SK-N-SH treated with all-trans-retinoic acid at 6 μM for 48 hours (cell line): ENCODE data around the gene PTPRT.

Experiments used
- ATAC-seq: fragments of 200-7000 bp; cut with Tn5 transposase; 3 replicates; pipeline ENCODE4 v1.9.1; 2020; ENCODE audit warnings: mild to moderate bottlenecking, moderate library complexity
- ARNTL ChIP-seq: fragments of 450-650 bp; formaldehyde crosslinking; IDR thresholded peaks from 2 replicates; pipeline ENCODE4 v1.5.0; 2020; ENCODE audit warnings: low read depth, mild to moderate bottlenecking, moderate library complexity, borderline replicate concordance
- BACH2 ChIP-seq: fragments of 250-450 bp; sonication (Bioruptor Pico); IDR thresholded peaks from 2 replicates; pipeline ENCODE4 v1.9.0; 2021; ENCODE audit warnings: mild to moderate bottlenecking, borderline replicate concordance
- CSDC2 ChIP-seq: fragments of 250-450 bp; sonication (Bioruptor Pico); IDR thresholded peaks from 2 replicates; pipeline ENCODE4 v1.5.0; 2020; ENCODE audit warnings: mild to moderate bottlenecking, moderate library complexity
- ESRRG ChIP-seq: fragments of 250-450 bp; sonication (Bioruptor Pico); IDR thresholded peaks from 2 replicates; pipeline ENCODE4 v1.6.1; 2021; ENCODE audit warnings: mild to moderate bottlenecking
- GLIS3 ChIP-seq: fragments of 250-450 bp; sonication (Bioruptor Pico); IDR thresholded peaks from 2 replicates; pipeline ENCODE4 v1.5.0; 2020; ENCODE audit warnings: mild to moderate bottlenecking, moderate library complexity
- ISL1 ChIP-seq: fragments of 250-450 bp; sonication (Bioruptor Pico); IDR thresholded peaks from 2 replicates; pipeline ENCODE4 v2.1.2; 2022; ENCODE audit warnings: mild to moderate bottlenecking, moderate library complexity
- OSR1 ChIP-seq: fragments of 250-450 bp; sonication (Bioruptor Pico); IDR thresholded peaks from 2 replicates; pipeline ENCODE4 v1.8.0; 2022; ENCODE audit warnings: moderate library complexity, mild to moderate bottlenecking, inconsistent platforms
- POU6F1 ChIP-seq: fragments of 250-450 bp; sonication (Bioruptor Pico); IDR thresholded peaks from 2 replicates; pipeline ENCODE4 v1.8.0; 2021; ENCODE audit warnings: low read depth, mild to moderate bottlenecking, moderate library complexity, borderline replicate concordance
- PPARA ChIP-seq: fragments of 250-450 bp; sonication (Bioruptor Pico); IDR thresholded peaks from 2 replicates; pipeline ENCODE4 v1.5.0; 2020; ENCODE audit warnings: mild to moderate bottlenecking, borderline replicate concordance
- SNAI2 ChIP-seq: fragments of 250-450 bp; sonication (Bioruptor Pico); IDR thresholded peaks from 2 replicates; pipeline ENCODE4 v1.5.0; 2020; ENCODE audit warnings: mild to moderate bottlenecking, moderate library complexity
- TCF4 ChIP-seq: fragments of 250-450 bp; sonication (Bioruptor Pico); IDR thresholded peaks from 2 replicates; pipeline ENCODE4 v1.8.0; 2021; ENCODE audit warnings: mild to moderate bottlenecking, moderate library complexity, borderline replicate concordance
- TOX ChIP-seq: fragments of 250-450 bp; sonication (Bioruptor Pico); IDR thresholded peaks from 2 replicates; pipeline ENCODE4 v1.8.0; 2021; ENCODE audit warnings: mild to moderate bottlenecking, moderate library complexity, borderline replicate concordance
- ZC3H10 ChIP-seq: fragments of 250-450 bp; sonication (Bioruptor Pico); IDR thresholded peaks from 2 replicates; pipeline ENCODE4 v1.5.1; 2021; ENCODE audit warnings: mild to moderate bottlenecking, moderate library complexity
- ZFP3 ChIP-seq: fragments of 250-450 bp; sonication (Bioruptor Pico); IDR thresholded peaks from 2 replicates; pipeline ENCODE4 v1.5.0; 2020; ENCODE audit warnings: mild to moderate bottlenecking, moderate library complexity
- ZFP30 ChIP-seq: fragments of 450-650 bp; formaldehyde crosslinking; IDR thresholded peaks from 2 replicates; pipeline ENCODE4 v1.5.0; 2022; ENCODE audit warnings: mild to moderate bottlenecking, moderate library complexity
- ZNF565 ChIP-seq: fragments of 450-650 bp; formaldehyde crosslinking; conservative IDR thresholded peaks from 2 replicates; pipeline ENCODE4 v1.5.0; 2020; ENCODE audit warnings: low read depth, mild to moderate bottlenecking, moderate library complexity
- ZNF70 ChIP-seq: fragments of 450-650 bp; formaldehyde crosslinking; IDR thresholded peaks from 2 replicates; pipeline ENCODE4 v1.5.0; 2020; ENCODE audit warnings: mild to moderate bottlenecking, moderate library complexity
- ZNF8 ChIP-seq: fragments of 450-650 bp; formaldehyde crosslinking; IDR thresholded peaks from 2 replicates; pipeline ENCODE4 v1.5.0; 2020; ENCODE audit warnings: mild to moderate bottlenecking, moderate library complexity
- TF ChIP-seq, protein P1 (sequence below): fragments of 250-450 bp; sonication (Bioruptor Pico); IDR thresholded peaks from 2 replicates; pipeline ENCODE4 v1.5.0; 2020; ENCODE audit warnings: mild to moderate bottlenecking, moderate library complexity
- TF ChIP-seq, protein P2 (sequence below): fragments of 250-450 bp; sonication (Bioruptor Pico); IDR thresholded peaks from 2 replicates; pipeline ENCODE4 v1.5.1; 2021; ENCODE audit warnings: mild to moderate bottlenecking, moderate library complexity
- TF ChIP-seq, protein P3 (sequence below): fragments of 250-450 bp; sonication (Bioruptor Pico); IDR thresholded peaks from 2 replicates; pipeline ENCODE4 v1.5.1; 2020; ENCODE audit warnings: low read depth, mild to moderate bottlenecking, moderate library complexity

Gene PTPRT

GRCh38 chr20:42026599-42026998 lies 1163.1 kb downstream of the PTPRT start:
- TF ChIP-seq ZC3H10 (CRISPR knock-in tag) (no peak), TOX (CRISPR knock-in tag) (no peak), ZNF70 (CRISPR knock-in tag) (no peak), OSR1 (CRISPR knock-in tag) (no peak), ESRRG (CRISPR knock-in tag) (no peak), PPARA (no peak), ZNF8 (CRISPR knock-in tag) (no peak), TCF4 (CRISPR knock-in tag) (no peak), ZFP30 (CRISPR knock-in tag) (no peak), CSDC2 (CRISPR knock-in tag) (no peak)
- TF ChIP-seq, protein P1, sequence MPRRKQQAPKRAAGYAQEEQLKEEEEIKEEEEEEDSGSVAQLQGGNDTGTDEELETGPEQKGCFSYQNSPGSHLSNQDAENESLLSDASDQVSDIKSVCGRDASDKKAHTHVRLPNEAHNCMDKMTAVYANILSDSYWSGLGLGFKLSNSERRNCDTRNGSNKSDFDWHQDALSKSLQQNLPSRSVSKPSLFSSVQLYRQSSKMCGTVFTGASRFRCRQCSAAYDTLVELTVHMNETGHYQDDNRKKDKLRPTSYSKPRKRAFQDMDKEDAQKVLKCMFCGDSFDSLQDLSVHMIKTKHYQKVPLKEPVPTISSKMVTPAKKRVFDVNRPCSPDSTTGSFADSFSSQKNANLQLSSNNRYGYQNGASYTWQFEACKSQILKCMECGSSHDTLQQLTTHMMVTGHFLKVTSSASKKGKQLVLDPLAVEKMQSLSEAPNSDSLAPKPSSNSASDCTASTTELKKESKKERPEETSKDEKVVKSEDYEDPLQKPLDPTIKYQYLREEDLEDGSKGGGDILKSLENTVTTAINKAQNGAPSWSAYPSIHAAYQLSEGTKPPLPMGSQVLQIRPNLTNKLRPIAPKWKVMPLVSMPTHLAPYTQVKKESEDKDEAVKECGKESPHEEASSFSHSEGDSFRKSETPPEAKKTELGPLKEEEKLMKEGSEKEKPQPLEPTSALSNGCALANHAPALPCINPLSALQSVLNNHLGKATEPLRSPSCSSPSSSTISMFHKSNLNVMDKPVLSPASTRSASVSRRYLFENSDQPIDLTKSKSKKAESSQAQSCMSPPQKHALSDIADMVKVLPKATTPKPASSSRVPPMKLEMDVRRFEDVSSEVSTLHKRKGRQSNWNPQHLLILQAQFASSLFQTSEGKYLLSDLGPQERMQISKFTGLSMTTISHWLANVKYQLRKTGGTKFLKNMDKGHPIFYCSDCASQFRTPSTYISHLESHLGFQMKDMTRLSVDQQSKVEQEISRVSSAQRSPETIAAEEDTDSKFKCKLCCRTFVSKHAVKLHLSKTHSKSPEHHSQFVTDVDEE (CRISPR knock-in tag), result no peak
- TF ChIP-seq, protein P2, sequence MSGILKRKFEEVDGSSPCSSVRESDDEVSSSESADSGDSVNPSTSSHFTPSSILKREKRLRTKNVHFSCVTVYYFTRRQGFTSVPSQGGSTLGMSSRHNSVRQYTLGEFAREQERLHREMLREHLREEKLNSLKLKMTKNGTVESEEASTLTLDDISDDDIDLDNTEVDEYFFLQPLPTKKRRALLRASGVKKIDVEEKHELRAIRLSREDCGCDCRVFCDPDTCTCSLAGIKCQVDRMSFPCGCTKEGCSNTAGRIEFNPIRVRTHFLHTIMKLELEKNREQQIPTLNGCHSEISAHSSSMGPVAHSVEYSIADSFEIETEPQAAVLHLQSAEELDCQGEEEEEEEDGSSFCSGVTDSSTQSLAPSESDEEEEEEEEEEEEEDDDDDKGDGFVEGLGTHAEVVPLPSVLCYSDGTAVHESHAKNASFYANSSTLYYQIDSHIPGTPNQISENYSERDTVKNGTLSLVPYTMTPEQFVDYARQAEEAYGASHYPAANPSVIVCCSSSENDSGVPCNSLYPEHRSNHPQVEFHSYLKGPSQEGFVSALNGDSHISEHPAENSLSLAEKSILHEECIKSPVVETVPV, result no peak
- no peak for ATAC-seq

DNA sequence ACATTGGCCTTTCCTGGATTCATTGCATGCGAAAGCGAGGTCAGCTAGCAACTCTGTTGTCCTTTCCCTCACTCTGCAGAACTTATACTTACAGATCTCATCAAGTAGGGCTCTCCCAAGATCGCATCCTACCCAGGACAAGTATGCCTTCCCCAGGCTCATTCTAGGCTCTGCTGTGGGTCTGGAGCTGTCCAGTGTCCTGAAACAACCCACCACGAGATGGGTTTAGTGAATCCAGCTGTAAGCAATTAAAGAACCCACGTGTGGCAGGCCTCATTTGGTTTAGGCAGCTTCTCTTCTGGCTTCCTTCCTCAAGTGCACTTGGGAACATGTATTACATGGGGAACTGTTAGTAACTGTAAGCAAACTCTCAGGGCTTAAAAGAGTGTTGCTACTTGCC lies 1165.1 kb downstream of the PTPRT start:
- no peak for TF ChIP-seq POU6F1 (CRISPR knock-in tag)
- no peak for TF ChIP-seq ARNTL
- TF ChIP-seq CSDC2 (CRISPR knock-in tag), result no peak
- no peak for TF ChIP-seq ZFP3
- TF ChIP-seq OSR1 (CRISPR knock-in tag), result no peak
- TF ChIP-seq, protein P1 (CRISPR knock-in tag), result no peak
- TF ChIP-seq ZNF8 (CRISPR knock-in tag), result no peak
- no peak for TF ChIP-seq TOX (CRISPR knock-in tag)
- no peak for TF ChIP-seq ISL1 (CRISPR knock-in tag)
- no peak for TF ChIP-seq ZFP30 (CRISPR knock-in tag)
- TF ChIP-seq, protein P3, sequence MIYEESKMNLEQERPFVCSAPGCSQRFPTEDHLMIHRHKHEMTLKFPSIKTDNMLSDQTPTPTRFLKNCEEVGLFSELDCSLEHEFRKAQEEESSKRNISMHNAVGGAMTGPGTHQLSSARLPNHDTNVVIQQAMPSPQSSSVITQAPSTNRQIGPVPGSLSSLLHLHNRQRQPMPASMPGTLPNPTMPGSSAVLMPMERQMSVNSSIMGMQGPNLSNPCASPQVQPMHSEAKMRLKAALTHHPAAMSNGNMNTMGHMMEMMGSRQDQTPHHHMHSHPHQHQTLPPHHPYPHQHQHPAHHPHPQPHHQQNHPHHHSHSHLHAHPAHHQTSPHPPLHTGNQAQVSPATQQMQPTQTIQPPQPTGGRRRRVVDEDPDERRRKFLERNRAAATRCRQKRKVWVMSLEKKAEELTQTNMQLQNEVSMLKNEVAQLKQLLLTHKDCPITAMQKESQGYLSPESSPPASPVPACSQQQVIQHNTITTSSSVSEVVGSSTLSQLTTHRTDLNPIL, result no peak
- TF ChIP-seq ZC3H10 (CRISPR knock-in tag), result no peak
- no peak for TF ChIP-seq TCF4 (CRISPR knock-in tag)
- no peak for TF ChIP-seq PPARA
- no peak for TF ChIP-seq ZNF565
- no peak for TF ChIP-seq BACH2 (CRISPR knock-in tag)
- TF ChIP-seq SNAI2 (CRISPR knock-in tag), result no peak
- no peak for TF ChIP-seq GLIS3 (CRISPR knock-in tag)
- ATAC-seq, result no peak
